Prostate gland (tissue), 2 donors: ENCODE results near the gene PLA2G4E. TPM values are rescaled to one million over a fixed set of nuclear protein-coding genes. Genes with fewer than 3 reads are reported as not detected.

ENCODE experiments used
- DNase-seq: peaks from one replicate; pipeline ENCODE4 v3.0.0-alpha.2; 2019; ENCODE audit warnings: low spot score
- H3K27ac ChIP-seq, 2 donors: fragments of 200-600 bp; sonication (generic); 2 replicates each; pipeline ENCODE4 v1.5.1; 2017 to 2019
- H3K27me3 ChIP-seq: fragments of 200-600 bp; sonication (generic); replicated peaks from 2 replicates; pipeline ENCODE4 v1.5.1; 2019; ENCODE audit not compliant: insufficient read depth
- H3K36me3 ChIP-seq, 2 donors: fragments of 200-600 bp; sonication (generic); 1 replicate in 1 of 2; 2 replicates in 1 of 2; pipeline versions ENCODE4 v1.5.1 to v1.8.1; 2017 to 2019
- H3K4me1 ChIP-seq: fragments of 200-600 bp; sonication (generic); replicated peaks from 2 replicates; pipeline ENCODE4 v1.5.1; 2019
- H3K4me3 ChIP-seq, 2 donors: fragments of 200-600 bp; sonication (generic); 2 replicates each; pipeline ENCODE4 v1.5.1; 2017 to 2019
- H3K9me3 ChIP-seq: fragments of 200-600 bp; sonication (generic); 2 replicates; pipeline ENCODE4 v1.5.1; 2017
- POLR2A ChIP-seq: fragments of 450-650 bp; IDR thresholded peaks from one replicate; pipeline ENCODE4 v1.6.1; 2016; ENCODE audit warnings: antibody characterized with exemption, mild to moderate bottlenecking
- POLR2AphosphoS5 ChIP-seq: sonication (generic); formaldehyde crosslinking; IDR thresholded peaks from one replicate; pipeline ENCODE4 v1.6.1; 2017; ENCODE audit warnings: antibody characterized with exemption
- WGBS: methylation state at CpG from one replicate; pipeline ENCODE4 v1.1.5; 2018; 5-methylcytosine and 5-hydroxymethylcytosine counted together
- intact Hi-C: fragments of 100-400 bp; cut with DNase I; formaldehyde crosslinking; loops from one replicate; pipeline ENCODE4 v1.14.2; 2022
- total RNA-seq, 2 donors: library from RNA; depleted of rRNA; stranded (reverse); fragments of >200 nt; gene quantifications; one replicate each; pipeline ENCODE4 v1.1.0, GENCODE V29; 2016
- TF ChIP-seq, protein P1 (sequence below), 4 experiments: fragments of 200-600 bp in 2 of 4; fragments of 450-650 bp in 2 of 4; sonication (generic) in 2 of 4; IDR thresholded peaks; 1 replicate in 3 of 4; 2 replicates in 1 of 4; pipeline ENCODE4 v1.5.1; 2016 to 2019; ENCODE audit warnings: antibody characterized with exemption in 4 of 4, mild to moderate bottlenecking in 2 of 4, moderate library complexity in 2 of 4

Gene PLA2G4E
- total RNA-seq, 2 donors from 2014 or later, result 0.17 to 0.18 TPM

DNA sequence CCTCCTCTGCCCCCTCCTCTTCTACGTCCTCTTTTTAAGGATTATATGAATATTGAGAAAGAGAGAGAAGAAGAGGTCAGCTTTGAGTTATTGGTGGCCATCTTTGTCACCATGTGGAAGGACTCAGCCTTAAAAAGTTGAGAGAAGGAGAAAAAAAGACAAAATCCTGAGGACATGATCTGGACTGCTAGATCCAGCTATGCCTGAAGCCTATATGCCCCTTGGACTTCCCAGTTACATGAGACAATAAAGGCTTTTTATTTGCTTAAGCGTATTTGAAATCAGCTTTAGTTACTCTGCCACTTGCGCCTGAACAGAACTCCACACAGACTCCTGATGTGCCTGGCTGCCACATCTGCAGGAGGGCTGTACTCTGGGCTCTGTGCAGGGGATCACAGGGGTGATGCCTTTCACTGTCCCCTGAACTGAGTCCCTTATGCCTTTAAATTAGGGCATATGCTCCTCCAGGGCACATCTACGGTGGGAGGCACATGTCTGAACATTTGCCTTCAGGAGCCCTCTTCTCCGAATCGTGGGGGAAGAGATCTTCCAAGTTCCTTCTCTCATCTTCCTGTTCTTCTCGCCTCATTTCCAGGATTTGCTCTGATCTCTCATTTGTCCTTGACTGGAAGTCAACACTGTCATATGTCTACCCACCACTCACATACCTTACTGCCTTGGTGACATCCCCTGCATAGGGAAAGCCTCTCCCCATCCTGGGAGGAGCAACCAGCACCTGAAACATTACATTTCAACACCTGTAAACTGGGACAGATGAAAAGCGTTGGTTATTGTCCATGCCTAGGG, 14.0 kb upstream of the PLA2G4E start:
- no peak overlapping the region for H3K27ac ChIP-seq

DNA sequence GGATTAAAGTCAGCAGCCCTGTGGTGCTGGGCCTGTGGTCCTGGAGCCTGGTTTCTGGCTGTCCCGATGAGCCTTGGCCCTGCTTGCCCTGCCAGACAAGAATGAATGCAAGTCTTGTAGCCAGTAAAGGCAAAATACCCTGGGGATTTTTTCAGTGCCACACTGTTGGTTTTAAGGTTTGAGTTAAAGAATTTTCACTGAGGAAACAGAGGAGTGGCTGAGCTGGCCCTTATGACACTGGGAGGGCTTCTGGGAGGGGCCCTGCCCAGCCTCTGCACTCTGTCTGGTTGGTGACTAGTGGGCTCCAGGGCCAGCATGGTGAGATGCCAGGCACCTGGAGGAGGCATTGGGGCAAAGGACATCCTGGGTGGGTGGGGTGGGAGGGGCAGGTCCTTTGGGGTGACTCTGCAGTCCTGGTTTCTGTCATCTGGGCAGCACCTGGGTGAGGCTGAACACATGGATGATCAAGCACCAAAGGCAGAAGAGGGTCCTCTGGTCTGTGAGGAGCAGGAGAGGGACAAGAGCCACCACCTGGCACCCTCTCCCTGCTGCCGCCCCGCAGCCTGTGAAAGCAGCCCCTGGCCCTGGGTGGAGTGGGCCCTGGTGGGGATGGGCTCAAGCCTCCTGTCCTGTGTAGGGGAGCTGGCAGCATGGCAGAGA, 12.5 kb upstream of the PLA2G4E start:
- no peaks in the 10 kb centered on the region for H3K36me3 ChIP-seq
- H3K9me3 ChIP-seq, result no peaks in the 10 kb centered on the region
- H3K27me3 ChIP-seq, result no peaks in the 10 kb centered on the region
- no peaks in the 10 kb centered on the region for H3K4me1 ChIP-seq
- TF ChIP-seq, protein P1, sequence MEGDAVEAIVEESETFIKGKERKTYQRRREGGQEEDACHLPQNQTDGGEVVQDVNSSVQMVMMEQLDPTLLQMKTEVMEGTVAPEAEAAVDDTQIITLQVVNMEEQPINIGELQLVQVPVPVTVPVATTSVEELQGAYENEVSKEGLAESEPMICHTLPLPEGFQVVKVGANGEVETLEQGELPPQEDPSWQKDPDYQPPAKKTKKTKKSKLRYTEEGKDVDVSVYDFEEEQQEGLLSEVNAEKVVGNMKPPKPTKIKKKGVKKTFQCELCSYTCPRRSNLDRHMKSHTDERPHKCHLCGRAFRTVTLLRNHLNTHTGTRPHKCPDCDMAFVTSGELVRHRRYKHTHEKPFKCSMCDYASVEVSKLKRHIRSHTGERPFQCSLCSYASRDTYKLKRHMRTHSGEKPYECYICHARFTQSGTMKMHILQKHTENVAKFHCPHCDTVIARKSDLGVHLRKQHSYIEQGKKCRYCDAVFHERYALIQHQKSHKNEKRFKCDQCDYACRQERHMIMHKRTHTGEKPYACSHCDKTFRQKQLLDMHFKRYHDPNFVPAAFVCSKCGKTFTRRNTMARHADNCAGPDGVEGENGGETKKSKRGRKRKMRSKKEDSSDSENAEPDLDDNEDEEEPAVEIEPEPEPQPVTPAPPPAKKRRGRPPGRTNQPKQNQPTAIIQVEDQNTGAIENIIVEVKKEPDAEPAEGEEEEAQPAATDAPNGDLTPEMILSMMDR (IDR thresholded peaks at IDR 0.05), result no peak
- TF ChIP-seq POLR2AphosphoS5, result no peak
- TF ChIP-seq POLR2A, result no peak
- no peak for DNase-seq
- intact Hi-C loops, result no loop called here
- H3K27ac ChIP-seq, result no peak overlapping the region
- WGBS, result 92% methylated on average over 3 of the region's 3 CpGs
- H3K4me3 ChIP-seq, result no peak overlapping the region

More for the DNA sequence above, 14.0 kb upstream of the PLA2G4E start:
- WGBS, result 81% methylated on average over 8 of the region's 8 CpGs
- intact Hi-C loops, result no loop called here
- H3K4me1 ChIP-seq, result no peaks in the 10 kb centered on the region
- no peak for DNase-seq
- H3K9me3 ChIP-seq, result no peaks in the 10 kb centered on the region
- no peaks in the 10 kb centered on the region for H3K27me3 ChIP-seq
- no peaks in the 10 kb centered on the region for H3K36me3 ChIP-seq
- no peak overlapping the region for H3K4me3 ChIP-seq
- TF ChIP-seq, protein P1 (IDR thresholded peaks at IDR 0.05), result no peak
- TF ChIP-seq POLR2A, result no peak
- TF ChIP-seq POLR2AphosphoS5, result no peak

DNA sequence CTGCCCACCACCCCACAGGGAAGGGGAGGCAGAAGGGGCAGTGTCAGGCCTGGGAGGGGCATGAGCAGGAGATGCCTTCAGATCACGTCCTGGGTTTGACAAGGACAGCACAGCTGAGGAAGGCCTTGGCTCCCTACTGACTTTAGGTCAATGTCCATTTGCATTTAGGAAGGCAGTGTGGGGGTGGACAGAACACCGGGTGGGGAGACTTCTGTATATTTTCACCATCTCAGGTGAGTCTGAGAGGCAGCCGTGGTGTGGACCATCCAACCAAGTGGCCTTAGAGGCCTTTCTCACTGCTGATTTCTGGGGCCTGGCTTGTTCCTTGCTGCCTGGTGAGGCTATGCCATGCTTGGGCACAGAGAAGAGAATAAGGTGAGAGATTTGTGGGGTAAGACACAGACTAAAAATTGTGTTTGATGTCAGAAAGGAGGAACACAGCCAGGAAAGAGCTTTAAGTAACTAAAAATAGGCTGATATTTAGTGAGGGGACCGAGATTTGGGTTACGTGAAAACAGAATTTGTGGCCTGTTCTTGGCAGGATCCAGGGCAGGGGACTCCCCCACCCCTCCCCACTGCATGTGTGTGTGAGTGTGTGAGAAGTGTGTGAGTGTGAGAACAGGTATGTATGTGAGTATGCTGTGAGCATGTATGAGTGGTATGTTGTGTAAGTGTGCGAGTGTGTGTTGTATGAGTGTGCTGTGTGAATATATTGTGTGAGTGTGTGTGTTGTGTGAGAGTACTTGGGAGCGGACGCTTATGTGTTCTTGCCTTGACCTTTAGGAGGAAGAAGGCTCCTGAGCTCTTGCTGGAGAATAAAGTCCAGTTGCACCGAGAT, 11.8 kb upstream of the PLA2G4E start:
- TF ChIP-seq, protein P1 (IDR thresholded peaks at IDR 0.05), result no peak
- no peak for TF ChIP-seq POLR2AphosphoS5
- no peak for TF ChIP-seq POLR2A
- Histone ChIP-seq H3K4me1 (no peaks in the 10 kb centered on the region), H3K27me3 (no peaks in the 10 kb centered on the region), H3K36me3 (no peaks in the 10 kb centered on the region), H3K9me3 (no peaks in the 10 kb centered on the region), H3K27ac (no peak overlapping the region), H3K4me3 (no peak overlapping the region)
- DNase-seq, result no peak
- 83% methylated on average over 9 of the region's 9 CpGs for WGBS
- intact Hi-C loops, result no loop called here

DNA sequence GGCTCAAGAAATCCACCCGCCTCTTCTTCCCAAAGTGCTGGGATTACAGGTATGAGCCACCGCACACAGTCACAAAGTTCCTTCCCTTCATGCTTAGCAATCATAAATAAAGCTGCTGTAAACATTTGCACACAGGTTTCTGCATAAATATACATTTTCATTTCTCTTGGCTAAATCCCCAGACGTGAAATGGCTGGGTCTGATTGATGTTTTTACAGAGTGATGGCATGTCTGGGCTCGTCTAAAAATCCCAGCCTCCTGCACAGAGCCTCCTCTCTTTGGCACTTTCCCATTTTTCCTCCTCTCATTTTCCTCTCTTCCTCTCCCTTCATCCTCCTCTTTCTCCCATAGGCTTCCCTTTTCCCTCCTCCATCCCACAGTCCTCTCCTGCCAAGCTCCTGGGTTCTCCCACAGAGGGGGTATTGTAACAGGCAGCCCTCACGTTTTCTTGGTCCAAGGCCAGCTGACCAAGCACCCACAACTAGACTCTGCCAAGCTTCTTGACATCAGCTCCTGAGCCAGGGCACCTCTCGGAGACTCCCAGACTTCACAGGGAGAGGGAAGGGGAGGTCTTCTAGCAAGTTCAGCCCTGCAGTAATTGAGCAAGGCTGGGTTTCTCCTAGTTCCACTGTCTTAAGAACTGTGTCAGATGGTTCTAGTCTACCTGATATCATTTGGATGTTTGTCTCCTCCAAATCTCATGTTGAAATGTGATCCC, 10.5 kb upstream of the PLA2G4E start:
- 44% methylated on average over 6 of the region's 6 CpGs for WGBS
- TF ChIP-seq, protein P1 (IDR thresholded peaks at IDR 0.05), result no peak
- TF ChIP-seq POLR2AphosphoS5 (no peak), POLR2A (no peak)
- Histone ChIP-seq H3K4me3 (no peak overlapping the region), H3K4me1 (no peaks in the 10 kb centered on the region), H3K36me3 (no peaks in the 10 kb centered on the region), H3K9me3 (no peaks in the 10 kb centered on the region), H3K27ac (peak overlapping the region in 1 of 2 donors; percentile 10), H3K27me3 (no peaks in the 10 kb centered on the region)
- peak; percentile 47 for DNase-seq
- intact Hi-C loops, result no loop called here
